HS-27A (cell line): Measurements from ENCODE around the gene CDHR3.
"Not testable (repeated sequence)": the region's sequence is repeated elsewhere in the genome, so short reads cannot be mapped to it uniquely, and the experiment has no call there.

Experiments
- DNase-seq: peaks from one replicate; pipeline ENCODE4 v3.0.0-alpha.2; 2012; ENCODE audit warnings: low read depth, missing footprints

CDHR3 gene

GRCh38 chr7:105996860-105997737 lies 34.0 kb downstream of the CDHR3 start:
- DNase-seq, result no peak

- no peak for DNase-seq
Measured at GRCh38 chr7:105999256-105999655, 36.2 kb downstream of the CDHR3 start.

- no peak for DNase-seq
Measured at GRCh38 chr7:106001196-106001595, 38.1 kb downstream of the CDHR3 start.

GRCh38 chr7:106001886-106002285 lies 38.8 kb downstream of the CDHR3 start:
- DNase-seq, result no peak

GRCh38 chr7:106003525-106004064 lies 40.5 kb downstream of the CDHR3 start:
- no peak for DNase-seq

- no peak for DNase-seq
Measured at GRCh38 chr7:106006906-106007305, 43.8 kb downstream of the CDHR3 start.

GRCh38 chr7:106007796-106008195 lies 44.7 kb downstream of the CDHR3 start:
- not testable (repeated sequence) for DNase-seq

- DNase-seq, result no peak
Measured at GRCh38 chr7:106009503-106010226, 46.6 kb downstream of the CDHR3 start.

- no peak for DNase-seq
Measured at GRCh38 chr7:106010331-106010730, 47.3 kb downstream of the CDHR3 start.

GRCh38 chr7:106010866-106011265 lies 47.8 kb downstream of the CDHR3 start:
- no peak for DNase-seq

- DNase-seq, result no peak
Measured at GRCh38 chr7:106012184-106012583, 49.1 kb downstream of the CDHR3 start.

GRCh38 chr7:106012935-106013439 lies 49.9 kb downstream of the CDHR3 start:
- DNase-seq, result no peak

- DNase-seq, result no peak
Measured at GRCh38 chr7:106015381-106016218, 52.5 kb downstream of the CDHR3 start.

GRCh38 chr7:106016331-106016730 lies 53.3 kb downstream of the CDHR3 start:
- DNase-seq, result no peak

GRCh38 chr7:106017657-106018056 lies 54.6 kb downstream of the CDHR3 start:
- no peak for DNase-seq

- DNase-seq, result no peak
Measured at GRCh38 chr7:106018566-106019469, 55.8 kb downstream of the CDHR3 start.

GRCh38 chr7:106019470-106019820 lies 56.4 kb downstream of the CDHR3 start:
- no peak for DNase-seq

GRCh38 chr7:106021151-106022067 lies 58.3 kb downstream of the CDHR3 start:
- no peak for DNase-seq

- DNase-seq, result no peak
Measured at GRCh38 chr7:106022193-106022821, 59.2 kb downstream of the CDHR3 start.
